ENCODE data around the gene FOXD1.

- TF ChIP-seq CTCF (IDR thresholded peaks at IDR 0.05; ENCODE audit: low read depth, low read length): no peak
- TF ChIP-seq MYC (IDR thresholded peaks at IDR 0.05; ENCODE audit: low read depth, low read length): no peak
- no peak for TF ChIP-seq MAX (IDR thresholded peaks at IDR 0.05; ENCODE audit: low read depth, low read length)
- no peak for TF ChIP-seq POLR2A (IDR thresholded peaks at IDR 0.05; ENCODE audit: extremely low read depth, insufficient read length)
These were observed 30.3 kb downstream of the FOXD1 start for GRCh38 chr5:73418244-73418691.

Data from NB4 (cell line).